Measurements from ENCODE around the gene CCSER2. TPM values are rescaled to one million over a fixed set of nuclear protein-coding genes. Genes with fewer than 3 reads are reported as not detected.

The CCSER2 gene
- total RNA-seq, 1 experiment from 2014 or later: 28.9 TPM

GRCh38 chr10:84339025-84339424, 10.6 kb downstream of the CCSER2 start:
- Histone ChIP-seq H3K9ac (ENCODE audit: low read length) (no peak overlapping the region), H3K4me1 (ENCODE audit: control insufficient read depth in 1 of 2, insufficient read depth in 2 of 2, low read length in 2 of 2) (peaks cover 0 to under 1% of the 10 kb centered on the region in 2 experiments; a peak in 1 of 4 replicates), H2AFZ (ENCODE audit: low read depth, low read length, poor library complexity, severe bottlenecking) (no peak overlapping the region), H4K20me1 (ENCODE audit: insufficient read depth) (no peaks in the 10 kb centered on the region), H3K4me3 (replicated peaks in 1 of 2; ENCODE audit: low read depth in 1 of 2, low read length in 2 of 2) (no peak overlapping the region), H3K9me3 (ENCODE audit: control insufficient read depth in 1 of 2, insufficient read depth in 1 of 2, low read depth in 1 of 2, low read length in 2 of 2) (no peaks in the 10 kb centered on the region), H3K27me3 (ENCODE audit: insufficient read depth, low read length) (no peaks in the 10 kb centered on the region), H3K9me2 (ENCODE audit: insufficient read depth) (no peaks in the 10 kb centered on the region), H3K27ac (ENCODE audit: low read depth, low read length) (no peak overlapping the region), H3K36me3 (ENCODE audit: control insufficient read depth in 1 of 2, insufficient read depth in 2 of 2, low read length in 2 of 2) (no peaks in the 10 kb centered on the region), H3K79me2 (ENCODE audit: insufficient read depth, low read length) (peaks cover 51% of the 10 kb centered on the region), H3K4me2 (ENCODE audit: low read length) (no peak overlapping the region)
- TF ChIP-seq POLR2AphosphoS5 (IDR thresholded peaks at IDR 0.05; ENCODE audit: low read depth, low read length) (no peak), EZH2phosphoT487 (IDR thresholded peaks at IDR 0.05; ENCODE audit: borderline replicate concordance) (no peak), EZH2 (IDR thresholded peaks at IDR 0.05) (no peak), SIN3A (IDR thresholded peaks at IDR 0.05; ENCODE audit: low read depth) (no peak), EGR1 (IDR thresholded peaks at IDR 0.05; ENCODE audit: low read depth) (no peak), ZNF274 (IDR thresholded peaks at IDR 0.05; ENCODE audit: low read depth, low read length) (no peak), MAX (IDR thresholded peaks at IDR 0.05) (no peak)
- TF ChIP-seq, protein P1, sequence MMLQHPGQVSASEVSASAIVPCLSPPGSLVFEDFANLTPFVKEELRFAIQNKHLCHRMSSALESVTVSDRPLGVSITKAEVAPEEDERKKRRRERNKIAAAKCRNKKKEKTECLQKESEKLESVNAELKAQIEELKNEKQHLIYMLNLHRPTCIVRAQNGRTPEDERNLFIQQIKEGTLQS (IDR thresholded peaks at IDR 0.05): no peak
- BruUV-seq (replicated peaks): no TSS peak
- DNase-seq (ENCODE audit: low read depth, low spot score): no peak
- POLR2A ChIA-PET: no interaction called here
- ATAC-seq: no peak
- RAD21 ChIA-PET (ENCODE audit: low non-redundant PET in 1 of 2, low total read pairs in 2 of 2, uncharacterized antibody in 2 of 2, unreplicated experiment in 2 of 2): no interaction called here
- intact Hi-C loops (cut with micrococcal nuclease): no loop called here
- CTCF ChIA-PET: interaction anchor here (1.4 kb wide), 1 partner anchor 75 kb away, joined by 3 read pairs; no protein-coding TSS in a partner anchor

- Histone ChIP-seq H3K9me2 (ENCODE audit: insufficient read depth) (no peaks in the 10 kb centered on the region), H3K4me1 (ENCODE audit: control insufficient read depth in 1 of 2, insufficient read depth in 2 of 2, low read length in 2 of 2) (no peaks in the 10 kb centered on the region), H2AFZ (ENCODE audit: low read depth, low read length, poor library complexity, severe bottlenecking) (no peak overlapping the region), H4K20me1 (ENCODE audit: insufficient read depth) (no peaks in the 10 kb centered on the region), H3K27me3 (ENCODE audit: insufficient read depth, low read length) (no peaks in the 10 kb centered on the region), H3K4me2 (ENCODE audit: low read length) (no peak overlapping the region), H3K27ac (ENCODE audit: low read depth, low read length) (no peak overlapping the region), H3K4me3 (replicated peaks in 1 of 2; ENCODE audit: low read depth in 1 of 2, low read length in 2 of 2) (no peak overlapping the region), H3K79me2 (ENCODE audit: insufficient read depth, low read length) (peaks cover 43% of the 10 kb centered on the region), H3K9ac (ENCODE audit: low read length) (no peak overlapping the region), H3K36me3 (ENCODE audit: control insufficient read depth in 1 of 2, insufficient read depth in 2 of 2, low read length in 2 of 2) (no peaks in the 10 kb centered on the region), H3K9me3 (ENCODE audit: control insufficient read depth in 1 of 2, insufficient read depth in 1 of 2, low read depth in 1 of 2, low read length in 2 of 2) (no peaks in the 10 kb centered on the region)
- RAD21 ChIA-PET (ENCODE audit: low non-redundant PET in 1 of 2, low total read pairs in 2 of 2, uncharacterized antibody in 2 of 2, unreplicated experiment in 2 of 2): no interaction called here
- CTCF ChIA-PET: interaction anchor here (1.0 to 1.4 kb wide), 2 partner anchors 12 to 76 kb away, joined by 3 to 4 read pairs; no protein-coding TSS in a partner anchor
- DNase-seq (ENCODE audit: low read depth, low spot score): no peak
- ATAC-seq: no peak
- TF ChIP-seq POLR2A (IDR thresholded peaks at IDR 0.05; ENCODE audit: borderline replicate concordance, extremely low read depth, insufficient read depth, insufficient read length): no peak
- no peak for TF ChIP-seq ZNF274 (IDR thresholded peaks at IDR 0.05; ENCODE audit: low read depth, low read length)
- TF ChIP-seq, protein P2, sequence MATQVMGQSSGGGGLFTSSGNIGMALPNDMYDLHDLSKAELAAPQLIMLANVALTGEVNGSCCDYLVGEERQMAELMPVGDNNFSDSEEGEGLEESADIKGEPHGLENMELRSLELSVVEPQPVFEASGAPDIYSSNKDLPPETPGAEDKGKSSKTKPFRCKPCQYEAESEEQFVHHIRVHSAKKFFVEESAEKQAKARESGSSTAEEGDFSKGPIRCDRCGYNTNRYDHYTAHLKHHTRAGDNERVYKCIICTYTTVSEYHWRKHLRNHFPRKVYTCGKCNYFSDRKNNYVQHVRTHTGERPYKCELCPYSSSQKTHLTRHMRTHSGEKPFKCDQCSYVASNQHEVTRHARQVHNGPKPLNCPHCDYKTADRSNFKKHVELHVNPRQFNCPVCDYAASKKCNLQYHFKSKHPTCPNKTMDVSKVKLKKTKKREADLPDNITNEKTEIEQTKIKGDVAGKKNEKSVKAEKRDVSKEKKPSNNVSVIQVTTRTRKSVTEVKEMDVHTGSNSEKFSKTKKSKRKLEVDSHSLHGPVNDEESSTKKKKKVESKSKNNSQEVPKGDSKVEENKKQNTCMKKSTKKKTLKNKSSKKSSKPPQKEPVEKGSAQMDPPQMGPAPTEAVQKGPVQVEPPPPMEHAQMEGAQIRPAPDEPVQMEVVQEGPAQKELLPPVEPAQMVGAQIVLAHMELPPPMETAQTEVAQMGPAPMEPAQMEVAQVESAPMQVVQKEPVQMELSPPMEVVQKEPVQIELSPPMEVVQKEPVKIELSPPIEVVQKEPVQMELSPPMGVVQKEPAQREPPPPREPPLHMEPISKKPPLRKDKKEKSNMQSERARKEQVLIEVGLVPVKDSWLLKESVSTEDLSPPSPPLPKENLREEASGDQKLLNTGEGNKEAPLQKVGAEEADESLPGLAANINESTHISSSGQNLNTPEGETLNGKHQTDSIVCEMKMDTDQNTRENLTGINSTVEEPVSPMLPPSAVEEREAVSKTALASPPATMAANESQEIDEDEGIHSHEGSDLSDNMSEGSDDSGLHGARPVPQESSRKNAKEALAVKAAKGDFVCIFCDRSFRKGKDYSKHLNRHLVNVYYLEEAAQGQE (IDR thresholded peaks at IDR 0.05; ENCODE audit: low read depth): no peak
- TF ChIP-seq SIN3A (IDR thresholded peaks at IDR 0.05; ENCODE audit: low read depth): no peak
- no peak for TF ChIP-seq POLR2AphosphoS5 (IDR thresholded peaks at IDR 0.05; ENCODE audit: low read depth, low read length)
- TF ChIP-seq EZH2 (IDR thresholded peaks at IDR 0.05): no peak
- TF ChIP-seq ZBTB33 (IDR thresholded peaks at IDR 0.05; ENCODE audit: extremely low read depth, insufficient replicate concordance, low read length): no peak
- no peak for TF ChIP-seq ZFX (IDR thresholded peaks at IDR 0.05)
- TF ChIP-seq, protein P1 (IDR thresholded peaks at IDR 0.05): no peak
- TF ChIP-seq SRF (IDR thresholded peaks at IDR 0.05; ENCODE audit: low read depth): no peak
- no peak for TF ChIP-seq EGR1 (IDR thresholded peaks at IDR 0.05; ENCODE audit: low read depth)
- POLR2A ChIA-PET: no interaction called here
- intact Hi-C loops (cut with micrococcal nuclease): no loop called here
- no TSS peak for BruUV-seq (replicated peaks)
Observed at GRCh38 chr10:84340187-84340586, 11.8 kb downstream of the CCSER2 start.
